ENCODE data around the gene GPR180.
A peak's percentile ranks its signal among the peaks of the same experiment; 100 is the strongest.

The GPR180 gene

DNA sequence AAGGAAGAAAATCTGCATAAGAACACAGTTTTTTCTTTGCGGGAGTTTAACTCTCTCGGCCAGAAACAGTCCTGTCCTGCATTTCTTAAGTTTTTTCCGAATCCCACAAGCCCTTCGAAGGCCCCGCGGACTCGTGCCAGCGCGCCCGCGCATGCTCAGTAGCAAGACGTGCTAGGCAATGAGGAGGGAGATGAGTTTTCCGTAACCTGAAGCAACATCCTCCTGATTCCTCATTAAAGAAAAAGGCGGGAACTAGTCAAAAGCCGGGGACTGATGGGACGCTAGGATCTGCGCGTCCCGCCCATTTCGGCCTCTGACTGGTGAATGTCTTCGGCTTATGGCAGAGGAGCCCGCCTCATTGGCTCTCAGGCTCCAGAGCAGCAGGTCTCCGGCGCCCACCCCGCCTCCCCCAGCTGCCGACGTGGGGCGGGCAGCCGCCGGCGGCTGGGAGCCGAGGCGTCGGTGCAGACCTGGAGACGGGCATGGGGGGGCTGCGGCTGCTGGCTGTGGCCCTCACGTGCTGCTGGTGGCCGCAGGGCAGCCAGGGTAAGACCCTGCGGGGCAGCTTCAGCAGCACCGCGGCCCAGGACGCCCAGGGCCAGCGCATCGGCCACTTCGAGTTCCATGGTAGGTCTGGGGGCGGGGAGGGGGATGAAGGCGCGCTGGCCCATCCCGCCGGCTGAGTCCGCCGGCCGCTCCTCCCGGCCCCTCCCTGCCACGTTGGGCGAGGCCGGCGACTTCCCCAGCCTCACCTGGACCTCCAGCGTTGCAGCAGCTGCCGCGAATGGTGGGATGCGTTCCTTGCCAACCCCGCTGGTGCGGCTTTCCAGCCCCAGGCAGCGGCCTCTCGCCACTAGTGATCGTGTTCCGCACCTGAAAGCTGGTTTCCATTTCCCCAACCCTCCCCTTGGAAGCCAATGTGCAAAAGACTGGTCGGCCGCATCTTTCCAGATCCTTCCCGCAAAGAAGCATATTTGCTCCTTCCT lies at the start of gene GPR180:
Gene GPR180 (plus strand): TSS at position 412 of the 986 bp plus-strand sequence. CDS start 71 bp downstream, at position 483.
- FAIRE-seq (peak; percentile 99), DNase-seq (ENCODE audit: insufficient read length, low spot score) (peak; percentile 85)

DNA sequence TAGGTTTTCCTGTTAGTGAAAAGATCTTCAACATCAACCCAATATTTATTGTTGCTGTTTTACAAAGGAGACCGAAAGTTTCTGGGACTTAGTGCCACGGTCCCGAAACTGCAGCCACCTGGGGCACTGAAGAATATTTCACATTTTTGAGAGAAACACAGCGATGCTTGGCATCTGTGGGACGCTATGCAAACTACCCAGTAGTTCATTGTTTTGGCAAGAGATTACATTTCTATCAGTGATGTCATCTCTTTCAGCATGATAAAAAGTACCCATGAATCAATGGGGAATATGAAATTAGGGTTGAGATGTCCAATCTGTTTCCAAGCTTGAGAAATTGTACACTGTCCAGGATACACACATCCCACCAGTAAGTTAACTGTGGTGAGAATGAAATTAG lies 49.6 kb upstream of the GPR180 start:
- DNase-seq (ENCODE audit: insufficient read length, low spot score) (no peak), FAIRE-seq (no peak)

DNA sequence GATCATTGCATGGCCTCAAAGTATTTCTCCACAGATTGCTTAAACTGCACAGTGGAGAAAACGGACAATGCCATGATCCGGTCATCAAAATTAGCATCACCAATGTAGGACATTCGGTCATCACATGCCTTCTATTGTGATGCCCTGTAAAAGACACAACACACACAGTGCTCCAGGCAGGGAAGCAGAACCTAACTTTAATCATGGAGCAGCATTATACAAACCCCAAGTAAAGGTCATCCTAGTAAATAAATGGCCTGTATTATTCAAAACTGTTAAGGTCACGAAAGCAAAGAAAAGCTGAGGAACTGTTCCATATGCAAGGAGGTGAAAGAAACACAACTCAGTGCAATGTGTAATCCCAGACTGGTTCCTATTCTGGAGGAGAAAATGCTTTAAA lies 47.9 kb upstream of the GPR180 start:
- no peak for FAIRE-seq
- DNase-seq (ENCODE audit: insufficient read length, low spot score), result no peak

DNA sequence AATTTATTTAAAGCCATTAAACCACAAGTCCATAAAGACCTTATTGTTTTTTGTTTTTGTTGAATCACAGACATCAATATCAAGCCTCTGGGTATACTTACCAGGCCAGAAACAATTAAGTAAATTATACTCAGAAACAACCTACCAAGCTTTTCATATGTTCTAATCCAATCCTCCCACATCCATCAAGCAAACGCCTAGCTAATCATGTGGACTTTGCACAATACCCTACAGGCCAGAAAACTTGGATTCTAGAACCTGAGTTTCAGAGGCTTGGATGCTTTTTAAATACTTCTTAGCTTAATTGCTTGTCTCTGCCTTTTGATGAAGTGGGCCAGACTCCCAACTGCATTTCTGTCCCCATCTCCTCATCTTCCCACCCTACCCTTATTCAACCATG lies 45.6 kb upstream of the GPR180 start:
- DNase-seq (ENCODE audit: insufficient read length, low spot score) (no peak), FAIRE-seq (no peak)

DNA sequence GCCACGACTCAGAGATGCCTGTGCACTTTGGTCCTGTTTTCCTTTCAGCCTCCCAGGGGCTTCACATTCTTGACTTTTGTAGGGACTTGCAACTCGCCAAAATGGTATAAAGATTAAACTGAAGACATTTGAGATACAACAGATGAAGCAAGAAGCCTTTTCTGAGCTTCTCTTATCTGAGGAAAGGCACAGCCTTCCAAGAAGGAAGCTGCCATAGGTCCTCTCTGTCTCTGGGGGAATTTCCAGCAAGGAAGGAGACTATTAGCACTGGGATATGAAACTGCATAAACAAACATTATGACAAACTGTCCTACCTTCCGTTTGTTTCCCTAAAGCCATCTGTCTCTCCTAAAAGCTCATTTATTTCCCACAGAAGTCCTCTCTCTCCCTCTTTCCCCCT lies 45.0 kb upstream of the GPR180 start:
- no peak for DNase-seq (ENCODE audit: insufficient read length, low spot score)
- FAIRE-seq, result no peak

DNA sequence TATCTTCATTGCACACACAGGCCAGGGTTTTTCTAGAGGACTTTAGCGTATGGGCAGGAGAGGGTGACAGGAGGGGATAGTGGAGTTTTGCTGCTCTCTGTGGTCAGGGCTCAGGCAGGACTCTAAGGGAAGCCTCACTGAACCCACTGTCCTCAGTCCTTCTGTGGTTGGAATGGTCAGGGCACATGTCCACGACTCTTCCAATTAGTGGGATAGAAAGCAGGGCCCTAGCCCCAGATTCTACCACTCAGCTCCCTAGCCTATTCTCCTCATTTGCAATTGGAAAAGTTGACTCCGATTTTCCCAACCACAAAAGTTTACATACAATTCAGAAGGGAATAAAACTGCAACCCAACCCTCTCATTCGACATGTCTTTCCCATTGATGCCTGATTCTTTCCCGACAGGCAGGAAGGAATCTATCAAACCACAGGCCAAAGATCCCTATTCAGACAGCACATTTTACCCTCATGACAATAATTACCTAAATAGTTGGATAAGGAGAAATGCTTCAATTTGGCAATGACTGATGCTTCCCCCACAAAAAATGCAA lies 43.9 kb upstream of the GPR180 start:
- DNase-seq (ENCODE audit: insufficient read length, low spot score), result no peak

DNA sequence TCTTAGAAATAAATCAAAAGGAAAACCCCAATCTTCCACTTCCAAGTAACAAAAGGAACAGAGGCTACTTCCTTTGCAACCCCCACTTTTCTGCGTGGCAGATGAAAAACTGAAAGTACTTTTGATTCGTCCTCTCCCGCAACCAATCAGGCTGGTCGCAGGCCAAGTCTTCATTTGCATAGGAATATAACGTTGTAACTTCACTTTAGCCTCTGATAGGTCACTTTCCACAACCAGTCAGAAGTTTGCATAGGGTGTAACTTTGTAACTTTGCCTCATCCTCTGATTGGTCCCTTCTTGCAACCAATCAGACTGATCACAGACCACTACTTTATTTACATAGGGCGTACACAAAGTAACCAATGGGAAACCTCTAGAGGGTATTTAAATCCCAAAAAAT lies 42.9 kb upstream of the GPR180 start:
- FAIRE-seq (no peak), DNase-seq (ENCODE audit: insufficient read length, low spot score) (no peak)

More for the DNA sequence above, 43.9 kb upstream of the GPR180 start:
- FAIRE-seq, result no peak

DNA sequence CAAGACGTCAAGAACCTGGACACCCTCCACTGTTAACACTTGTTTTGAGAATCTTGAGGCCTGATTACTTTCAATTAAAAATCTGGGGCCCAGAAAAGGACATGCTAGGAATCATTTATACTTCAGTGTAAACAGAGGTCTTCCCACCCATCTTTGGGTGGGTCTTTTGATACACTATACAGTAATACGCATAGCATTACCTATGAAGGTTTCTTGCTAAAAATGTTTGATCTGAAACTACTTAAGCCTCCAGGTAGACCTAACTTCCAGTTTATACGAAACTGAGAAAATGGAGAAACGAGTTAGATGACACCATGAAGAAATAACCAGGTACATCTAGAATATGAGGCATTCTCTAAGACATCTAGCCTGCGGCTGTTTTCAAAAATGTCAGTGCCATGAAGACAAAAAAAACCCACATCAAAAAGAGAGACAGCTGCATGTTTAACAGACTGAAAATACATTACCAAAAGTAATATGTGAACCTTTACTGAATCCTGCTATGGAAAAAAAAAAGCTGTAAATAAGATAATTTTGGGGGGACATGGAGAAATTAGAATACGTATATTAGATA lies 42.3 kb upstream of the GPR180 start:
- FAIRE-seq (peak; percentile 72), DNase-seq (ENCODE audit: insufficient read length, low spot score) (no peak)

DNA sequence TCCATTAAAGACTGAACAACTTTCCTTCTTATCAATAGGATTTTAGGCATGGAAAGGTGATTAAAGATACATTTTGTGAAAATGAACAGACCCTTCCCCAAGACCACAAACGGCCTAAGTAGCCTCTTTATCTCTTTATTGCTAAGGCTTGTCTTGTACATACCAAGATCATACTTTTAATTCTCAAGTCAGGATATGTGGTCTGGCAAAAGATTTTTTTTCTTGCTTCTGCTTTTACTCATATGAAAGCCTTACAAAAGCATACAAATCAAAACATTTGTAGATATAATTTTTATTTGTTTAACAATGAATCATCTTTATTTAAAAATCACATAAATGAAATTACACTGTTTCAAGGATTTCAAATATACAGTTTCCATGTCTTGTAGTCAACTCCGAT lies 41.5 kb upstream of the GPR180 start:
- FAIRE-seq (no peak), DNase-seq (ENCODE audit: insufficient read length, low spot score) (no peak)

DNA sequence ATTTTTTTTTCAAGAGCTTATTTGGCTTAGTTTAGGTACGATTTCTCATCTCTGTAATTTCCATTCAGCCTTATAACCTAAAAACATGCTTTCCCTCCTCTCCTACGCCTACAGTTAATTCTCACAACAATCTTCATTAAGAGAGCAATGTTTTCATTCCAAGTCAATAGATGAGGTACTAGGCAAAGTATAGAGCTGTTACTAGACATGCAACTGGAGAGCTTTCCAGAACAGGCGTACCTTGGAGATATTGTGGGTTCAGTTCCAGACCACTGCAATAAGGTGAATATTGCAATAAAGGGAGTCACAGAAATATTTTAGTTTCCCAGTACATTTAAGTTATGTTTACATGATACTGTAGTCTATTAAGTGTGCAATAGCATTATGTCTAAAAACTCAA lies 40.5 kb upstream of the GPR180 start:
- DNase-seq (ENCODE audit: insufficient read length, low spot score) (no peak), FAIRE-seq (no peak)

DNA sequence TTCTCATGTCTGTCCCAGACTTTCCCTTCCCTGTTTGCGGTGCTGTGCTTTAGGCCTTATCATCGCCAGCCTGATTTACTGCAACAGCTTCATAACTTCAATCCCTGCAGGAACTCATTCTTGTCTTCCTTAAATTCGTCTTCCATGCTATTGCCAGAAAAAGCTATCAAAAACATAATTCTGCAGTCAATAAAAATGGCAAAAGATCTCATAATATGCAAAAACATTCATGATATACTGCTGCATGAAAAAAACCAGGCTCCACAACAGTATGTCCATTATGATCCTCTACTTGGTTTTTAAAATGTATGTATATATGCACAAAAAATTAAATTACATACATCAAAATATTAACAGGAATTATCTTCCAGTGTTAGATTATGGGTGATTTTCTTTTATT lies 34.1 kb upstream of the GPR180 start:
- FAIRE-seq (no peak), DNase-seq (ENCODE audit: insufficient read length, low spot score) (no peak)

DNA sequence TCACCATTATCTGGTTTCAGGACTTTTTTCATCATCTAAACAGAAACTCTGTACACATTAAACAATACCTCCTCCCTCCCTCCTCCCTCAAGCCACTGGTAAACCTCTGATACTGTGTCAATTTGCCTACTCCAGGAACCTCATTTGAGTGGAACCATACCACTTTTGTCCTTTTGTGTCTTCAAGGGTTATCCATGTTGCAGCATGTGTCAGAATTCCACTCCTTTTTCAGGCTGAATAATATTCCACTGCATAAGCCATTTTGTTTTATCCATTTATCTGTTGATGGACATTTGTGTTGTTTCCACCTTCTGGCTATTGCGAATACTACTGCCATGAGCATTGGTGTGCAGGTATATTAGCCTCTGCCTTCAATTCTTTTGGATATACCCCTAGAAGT lies 33.2 kb upstream of the GPR180 start:
- FAIRE-seq (no peak), DNase-seq (ENCODE audit: insufficient read length, low spot score) (no peak)

DNA sequence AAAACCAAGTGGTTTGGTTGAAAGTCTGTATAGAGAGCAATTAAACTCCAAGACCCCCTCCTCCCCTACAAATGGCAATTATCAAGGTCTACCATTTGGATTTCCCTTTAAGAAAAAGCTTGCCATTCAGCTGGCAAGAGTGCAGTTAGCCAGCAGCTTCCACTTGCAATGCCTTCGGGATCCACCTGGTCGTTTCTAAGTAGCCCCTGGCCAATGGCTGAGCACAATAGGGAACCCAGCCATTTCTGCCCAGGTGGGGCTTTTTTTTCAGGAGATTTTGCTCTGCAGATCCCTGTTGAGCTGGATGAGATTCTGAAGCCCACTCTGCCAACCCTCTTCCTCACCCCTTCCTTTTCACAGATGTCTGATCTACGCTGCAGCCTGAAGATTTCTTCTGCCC lies 32.0 kb upstream of the GPR180 start:
- DNase-seq (ENCODE audit: insufficient read length, low spot score) (no peak), FAIRE-seq (no peak)

DNA sequence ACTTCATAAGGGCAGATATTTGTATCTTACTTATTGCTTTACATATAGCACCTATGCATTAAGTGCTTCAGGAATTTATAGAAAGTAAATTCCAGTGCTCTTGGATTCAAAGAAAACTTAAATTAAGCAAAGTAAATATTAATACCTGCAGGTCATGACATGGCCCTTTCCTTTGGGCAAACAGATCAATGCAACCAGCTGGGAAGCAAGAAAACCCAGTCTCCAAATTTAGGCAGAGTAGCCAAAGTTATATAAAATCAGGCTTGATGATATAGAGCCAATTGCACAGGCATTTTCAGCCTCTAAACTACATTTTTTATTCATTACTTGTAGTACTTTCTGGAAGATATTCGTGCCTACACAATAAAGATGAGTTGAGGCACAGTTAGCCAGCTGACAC lies 22.6 kb upstream of the GPR180 start:
- DNase-seq (ENCODE audit: insufficient read length, low spot score), result no peak
- FAIRE-seq, result no peak

DNA sequence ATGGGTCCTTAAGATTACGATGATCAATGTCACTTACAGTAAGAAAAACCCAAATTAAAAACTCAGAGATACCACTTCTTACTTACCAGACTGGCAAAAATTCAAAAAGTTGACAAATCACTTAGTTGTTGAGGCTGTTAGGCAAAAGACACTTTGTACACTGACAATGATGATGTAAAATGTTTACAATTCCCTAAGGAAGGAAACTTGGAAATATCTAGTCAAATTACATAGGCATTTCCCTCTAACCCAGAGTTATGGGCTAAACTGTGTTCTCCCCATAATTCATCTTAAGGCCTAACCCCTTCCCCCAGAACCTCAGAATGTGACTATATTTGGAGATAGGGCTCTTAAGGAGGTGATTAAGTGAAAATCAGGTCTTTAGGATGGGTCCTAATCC lies 17.7 kb upstream of the GPR180 start:
- no peak for DNase-seq (ENCODE audit: insufficient read length, low spot score)
- peak; percentile 21 for FAIRE-seq

DNA sequence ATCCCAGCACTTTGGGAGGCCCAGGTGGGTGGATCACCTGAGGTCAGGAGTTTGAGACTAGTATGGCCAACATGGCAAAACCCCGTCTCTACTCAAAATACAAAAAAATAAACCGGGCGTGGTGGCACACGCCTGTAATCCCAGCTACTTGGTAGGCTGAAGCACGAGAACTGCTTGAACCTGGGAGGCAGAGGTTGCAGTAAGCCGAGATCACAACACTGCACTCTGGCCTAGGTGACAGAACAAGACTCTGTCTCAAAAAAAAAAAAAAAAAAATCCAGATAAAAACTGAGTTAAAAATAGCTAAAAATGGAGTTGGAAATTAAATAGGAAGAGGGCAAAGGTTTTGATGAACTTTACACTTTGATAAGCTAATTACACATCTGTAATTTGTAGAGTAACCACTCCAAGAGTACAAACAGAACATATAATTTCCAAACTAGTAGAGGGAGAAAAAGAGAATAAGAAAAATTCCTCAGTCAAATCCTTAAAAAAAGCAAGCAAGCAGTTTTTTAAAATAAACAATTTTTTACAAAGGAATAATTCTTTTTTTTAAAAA lies 16.0 kb upstream of the GPR180 start:
- DNase-seq (ENCODE audit: insufficient read length, low spot score), result no peak
- FAIRE-seq, result no peak

DNA sequence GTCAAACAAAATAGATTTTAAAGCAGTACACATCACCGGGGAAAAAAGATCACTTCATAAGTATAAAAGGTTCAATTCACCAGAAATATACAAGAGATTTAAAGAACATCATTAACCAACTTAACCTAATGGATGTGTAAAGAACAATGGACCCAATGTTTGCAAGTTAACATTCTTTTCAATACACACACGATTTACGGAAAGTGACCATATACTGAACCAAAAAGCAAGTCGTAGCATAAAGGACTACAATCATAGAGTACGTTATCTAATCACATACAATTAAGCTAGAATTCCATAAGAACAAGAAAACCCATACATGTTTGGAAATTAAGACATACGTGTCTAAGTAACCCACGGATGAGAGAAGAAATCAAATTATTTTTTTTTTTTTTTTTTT lies 15.3 kb upstream of the GPR180 start:
- DNase-seq (ENCODE audit: insufficient read length, low spot score), result no peak
- no peak for FAIRE-seq

DNA sequence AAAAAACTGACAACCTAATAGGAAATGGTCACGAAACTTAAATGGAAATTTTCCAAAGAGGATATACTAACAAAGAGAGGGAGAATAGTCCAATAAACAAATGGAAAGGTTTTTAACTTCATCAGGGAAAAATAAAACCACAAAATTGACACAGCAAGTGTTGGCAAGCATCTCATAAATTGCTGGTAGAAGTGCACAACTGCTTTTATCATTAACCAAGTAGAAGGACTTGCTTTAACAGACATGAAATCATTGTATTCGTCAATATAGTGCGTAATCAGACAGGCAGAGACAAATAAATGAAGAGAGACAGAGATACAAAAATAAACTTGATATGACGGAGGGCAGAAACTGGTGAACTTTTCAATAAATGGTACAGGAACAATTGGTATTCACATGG lies 13.1 kb upstream of the GPR180 start:
- DNase-seq (ENCODE audit: insufficient read length, low spot score) (no peak), FAIRE-seq (no peak)

DNA sequence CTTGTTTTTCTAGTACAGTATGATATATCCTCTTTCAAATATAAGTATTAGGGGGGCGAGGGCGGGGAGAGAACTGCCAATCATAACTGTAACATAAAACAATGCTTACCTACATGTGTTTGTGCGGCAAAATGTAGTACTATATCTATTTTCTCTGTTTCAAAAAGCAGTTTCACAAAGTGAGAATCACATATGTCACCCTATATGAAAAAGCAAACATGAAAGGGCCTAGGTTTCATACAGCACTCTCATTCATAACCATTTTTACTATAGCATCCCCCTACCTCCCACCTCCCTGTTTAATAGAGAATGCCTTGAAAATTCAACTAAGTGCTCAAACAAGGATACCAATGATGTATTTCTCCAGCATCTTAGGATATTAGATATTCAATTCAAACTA lies 10.9 kb upstream of the GPR180 start:
- DNase-seq (ENCODE audit: insufficient read length, low spot score) (no peak), FAIRE-seq (no peak)

DNA sequence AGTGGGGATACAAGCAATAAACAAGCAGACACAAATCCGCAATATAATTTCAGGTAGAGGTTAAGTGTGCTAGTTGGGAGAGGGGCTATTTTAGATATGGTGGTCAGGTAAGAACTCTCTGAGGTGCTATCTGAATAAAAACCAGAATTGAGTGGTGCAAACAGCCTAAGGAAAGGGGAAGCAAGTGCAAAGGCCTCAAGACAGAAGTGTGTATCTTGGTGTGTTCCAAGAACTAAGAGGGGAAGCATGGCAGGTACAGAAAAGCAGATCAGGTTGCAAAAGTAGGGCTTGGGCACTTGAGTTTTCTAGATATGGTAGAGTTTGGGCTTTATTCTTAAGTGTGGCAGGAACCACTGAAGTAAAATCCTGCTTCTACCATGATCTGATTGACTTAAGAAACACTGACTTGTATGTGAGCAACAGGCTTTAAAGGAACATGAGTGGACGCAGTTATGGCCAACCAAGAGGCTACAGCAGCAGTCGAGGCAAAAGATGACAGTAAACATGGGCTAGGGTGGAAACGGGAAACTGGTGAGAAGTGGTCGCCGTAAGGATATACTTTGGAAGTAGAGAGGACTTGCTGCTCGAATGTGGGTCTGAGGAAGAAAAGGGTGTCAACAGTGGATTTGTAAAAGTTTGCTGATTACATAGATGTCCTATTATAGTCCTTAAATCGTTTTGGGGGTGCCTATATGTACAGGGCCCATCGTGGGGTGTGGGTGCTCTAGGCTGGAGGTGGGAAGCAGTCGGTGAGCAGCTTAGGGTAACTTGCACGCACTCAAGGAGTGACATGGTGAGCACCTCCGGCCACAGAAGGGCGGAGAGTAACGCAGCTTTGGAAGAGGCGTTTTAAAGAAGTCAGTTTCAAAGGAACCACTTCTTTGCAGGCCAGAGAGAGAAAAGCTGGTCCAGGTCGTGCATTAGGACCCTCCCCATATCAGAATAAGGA lies 6.4 kb upstream of the GPR180 start:
- DNase-seq (ENCODE audit: insufficient read length, low spot score) (no peak), FAIRE-seq (peak; percentile 26)

Measured in GM19239 (cell line).